Natural killer cell (primary cell): ENCODE results near the gene TLK1. TPM values are rescaled to one million over a fixed set of nuclear protein-coding genes. Genes with fewer than 3 reads are reported as not detected.
A peak's percentile ranks its signal among the peaks of the same experiment; 100 is the strongest.

Source experiments
- ATAC-seq, 3 donors: fragments of 150-1000 bp in 2 of 3; fragments of 200-7000 bp in 1 of 3; cut with Tn5 transposase; 1 replicate in 1 of 3; 2 replicates in 2 of 3; pipeline ENCODE4 v1.10.0; 2021; ENCODE audit warnings: mild to moderate bottlenecking in 2 of 3, moderate library complexity in 2 of 3
- DNase-seq, 2 donors: peaks; one replicate each; pipeline versions ENCODE4 v3.0.0 to v3.0.0-alpha.2; 2013 to 2021; ENCODE audit warnings: mixed read lengths in 1 of 2
- H3K27ac ChIP-seq: one replicate; pipeline ENCODE4 v1.5.1; 2013; ENCODE audit warnings: mild to moderate bottlenecking, low read length
- H3K27me3 ChIP-seq: one replicate; pipeline ENCODE4 v1.6.1; 2013; ENCODE audit warnings: low read length; ENCODE audit not compliant: control insufficient read depth, insufficient read depth
- H3K36me3 ChIP-seq: one replicate; pipeline ENCODE4 v1.6.1; 2013; ENCODE audit warnings: low read length; ENCODE audit not compliant: control insufficient read depth, insufficient read depth
- H3K4me1 ChIP-seq: one replicate; pipeline ENCODE4 v1.6.1; 2013; ENCODE audit warnings: low read length; ENCODE audit not compliant: control insufficient read depth, insufficient read depth
- H3K4me3 ChIP-seq: one replicate; pipeline ENCODE4 v1.5.1; 2013; ENCODE audit warnings: low read length
- H3K9me3 ChIP-seq: one replicate; pipeline ENCODE4 v1.6.1; 2013; ENCODE audit warnings: low read length; ENCODE audit not compliant: control insufficient read depth, insufficient read depth
- H3K27ac Mint-ChIP-seq, 2 donors: one replicate each; pipeline ENCODE4 v1.8.0; 2022; ENCODE audit warnings: mild to moderate bottlenecking in 2 of 2, mixed read lengths in 2 of 2, moderate library complexity in 1 of 2
- H3K27me3 Mint-ChIP-seq, 2 donors: one replicate each; pipeline ENCODE4 v1.8.0; 2022; ENCODE audit warnings: low read depth in 2 of 2, mixed read lengths in 2 of 2
- H3K36me3 Mint-ChIP-seq: one replicate; pipeline ENCODE4 v1.8.0; 2022; ENCODE audit warnings: mixed read lengths
- H3K4me1 Mint-ChIP-seq, 2 donors: one replicate each; pipeline ENCODE4 v1.8.0; 2022; ENCODE audit warnings: mixed read lengths in 2 of 2
- H3K4me3 Mint-ChIP-seq: one replicate; pipeline ENCODE4 v1.8.0; 2022; ENCODE audit warnings: mild to moderate bottlenecking, moderate library complexity, mixed read lengths
- H3K9me3 Mint-ChIP-seq, 2 donors: one replicate each; pipeline ENCODE4 v1.8.0; 2022; ENCODE audit warnings: mixed read lengths in 2 of 2
- CTCF ChIP-seq: fragments of 200-600 bp; IDR thresholded peaks from one replicate; pipeline ENCODE4 v1.8.0; 2022; ENCODE audit warnings: antibody characterized with exemption
- WGBS: methylation state at CpG from one replicate; pipeline ENCODE4 v1.1.7; 2013; ENCODE audit warnings: missing lambda C conversion rate; ENCODE audit not compliant: insufficient coverage; 5-methylcytosine and 5-hydroxymethylcytosine counted together
- intact Hi-C: fragments of 100-400 bp; cut with micrococcal nuclease; formaldehyde crosslinking; loops from one replicate; pipeline ENCODE4 v1.14.2; 2022
- total RNA-seq, 4 donors: library from RNA; stranded (reverse); fragments of 120-200 nt in 1 of 4; gene quantifications; one replicate each; pipeline versions ENCODE4 v1.2.3 to v1.2.4, GENCODE V29; 2013 to 2022

Gene TLK1
- total RNA-seq, 3 donors from 2014 or later (not counting 1 experiment from before 2014, with no cell fraction given): 90.9 to 101 (median 91.2) TPM

GRCh38 chr2:171146633-171147032 lies 14.1 kb downstream of the TLK1 start:
- no peaks in the 10 kb centered on the region for H3K27me3 ChIP-seq
- Mint-ChIP-seq H3K4me1 (peaks cover 60 to 78% of the 10 kb centered on the region in 2 donors), H3K9me3 (no peaks in the 10 kb centered on the region), H3K27me3 (no peaks in the 10 kb centered on the region), H3K27ac (peak overlapping the region; percentile 80 to 86), H3K4me3 (no peak overlapping the region), H3K36me3 (no peaks in the 10 kb centered on the region)
- peak overlapping the region; percentile 0 for H3K27ac ChIP-seq
- no peak overlapping the region for H3K4me3 ChIP-seq
- whole genome bisulfite sequencing: 47% methylated on average over 1 of the region's 1 CpG
- H3K4me1 ChIP-seq: peaks cover 19% of the 10 kb centered on the region
- TF ChIP-seq CTCF: no peak
- ATAC-seq (no peak), DNase-seq (no peak)
- no peaks in the 10 kb centered on the region for H3K36me3 ChIP-seq
- intact Hi-C loops: no loop called here
- no peaks in the 10 kb centered on the region for H3K9me3 ChIP-seq

DNA sequence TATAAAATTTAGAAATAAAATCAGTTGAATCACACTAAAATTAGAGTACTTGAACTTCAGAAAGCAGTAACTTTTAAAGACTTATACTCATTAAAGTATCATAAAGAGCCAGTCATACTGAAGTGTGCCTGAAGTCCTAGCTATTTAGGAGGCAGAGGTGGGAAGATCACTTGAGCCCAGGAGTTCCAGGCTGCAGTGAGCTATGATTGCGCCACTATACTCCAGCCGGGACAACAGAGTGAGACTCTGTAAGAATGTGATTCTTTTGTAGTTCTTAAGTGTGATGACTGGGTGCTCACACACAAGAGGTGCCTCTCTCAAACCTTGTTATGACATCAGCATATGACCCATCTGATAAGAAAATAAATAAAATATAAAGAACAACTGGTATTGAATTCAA lies 14.6 kb downstream of the TLK1 start:
- DNase-seq (no peak), ATAC-seq (no peak)
- H3K27me3 Mint-ChIP-seq: no peaks in the 10 kb centered on the region
- H3K4me1 ChIP-seq: peaks cover 18% of the 10 kb centered on the region
- H3K9me3 Mint-ChIP-seq: no peaks in the 10 kb centered on the region
- no peak for TF ChIP-seq CTCF
- no peak overlapping the region for H3K4me3 ChIP-seq
- WGBS: 95% methylated on average over 2 of the region's 2 CpGs
- intact Hi-C loops: no loop called here
- H3K27ac Mint-ChIP-seq: peak overlapping the region in 1 of 2 donors; percentile 17
- H3K27me3 ChIP-seq: no peaks in the 10 kb centered on the region
- H3K27ac ChIP-seq: no peak overlapping the region
- no peaks in the 10 kb centered on the region for H3K36me3 ChIP-seq
- peaks cover 65 to 83% of the 10 kb centered on the region in 2 donors for H3K4me1 Mint-ChIP-seq
- no peak overlapping the region for H3K4me3 Mint-ChIP-seq
- no peaks in the 10 kb centered on the region for H3K36me3 Mint-ChIP-seq
- H3K9me3 ChIP-seq: no peaks in the 10 kb centered on the region

- no peak for ATAC-seq
Observed at GRCh38 chr2:171143670-171144062, 17.0 kb downstream of the TLK1 start.

More at GRCh38 chr2:171143670-171144062, 17.0 kb downstream of the TLK1 start:
- no peaks in the 10 kb centered on the region for H3K9me3 Mint-ChIP-seq
- no peak overlapping the region for H3K4me3 Mint-ChIP-seq
- TF ChIP-seq CTCF: no peak
- peaks cover 15% of the 10 kb centered on the region for H3K4me1 ChIP-seq
- DNase-seq: no peak
- no peak overlapping the region for H3K27ac ChIP-seq
- H3K36me3 Mint-ChIP-seq: no peaks in the 10 kb centered on the region
- H3K4me3 ChIP-seq: no peak overlapping the region
- no peaks in the 10 kb centered on the region for H3K27me3 Mint-ChIP-seq
- H3K4me1 Mint-ChIP-seq: peaks cover 71 to 85% of the 10 kb centered on the region in 2 donors
- H3K27me3 ChIP-seq: no peaks in the 10 kb centered on the region
- H3K9me3 ChIP-seq: no peaks in the 10 kb centered on the region
- H3K36me3 ChIP-seq: no peaks in the 10 kb centered on the region
- intact Hi-C loops: no loop called here
- no CpG with 5 or more reads among the region's 2 CpGs for WGBS
- peak overlapping the region; percentile 3 to 14 for H3K27ac Mint-ChIP-seq
